ENCODE results near the gene TP53I11. TPM values are rescaled to one million over a fixed set of nuclear protein-coding genes. Genes with fewer than 3 reads are reported as not detected.

TP53I11 gene
- total and polyA plus RNA-seq, 8 donors: 12.4 to 155 (median 27.3) TPM

DNA sequence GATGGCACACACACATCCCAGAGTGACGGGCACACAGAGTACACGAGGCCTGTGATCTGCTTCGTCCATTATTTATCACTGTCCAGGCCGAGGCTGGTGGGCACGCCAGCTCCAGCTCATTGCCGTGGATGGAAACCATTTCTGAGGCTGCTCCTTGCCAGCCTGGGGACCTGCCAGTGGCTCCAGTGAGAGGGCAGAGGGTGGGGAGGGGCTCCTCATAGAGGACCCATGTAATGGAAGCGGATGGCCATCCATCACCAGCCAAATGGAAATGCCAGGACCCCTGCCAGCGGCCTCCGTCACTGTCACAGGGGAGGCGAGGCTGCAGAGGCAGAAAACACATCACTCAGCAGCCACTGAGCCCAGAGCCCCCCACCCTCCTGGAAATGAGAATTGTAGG, 35.7 kb downstream of the TP53I11 start:
- Histone ChIP-seq H3K27me3 (peaks cover 0 to 5% (median 0%) of the 10 kb centered on the region in 3 donors), H3K36me3 (peaks cover 0 to 31% (median 2%) of the 10 kb centered on the region in 4 donors), H3K9me3 (no peaks in the 10 kb centered on the region), H3K4me1 (peaks cover 0 to 25% (median 13%) of the 10 kb centered on the region in 4 donors), H3K4me3 (no peak overlapping the region), H3K27ac (no peak overlapping the region)
- TF ChIP-seq EP300 (IDR thresholded peaks at IDR 0.05) (no peak), POLR2AphosphoS5 (IDR thresholded peaks at IDR 0.05) (no peak), POLR2A (IDR thresholded peaks at IDR 0.05) (no peak)
- TF ChIP-seq, protein P1, sequence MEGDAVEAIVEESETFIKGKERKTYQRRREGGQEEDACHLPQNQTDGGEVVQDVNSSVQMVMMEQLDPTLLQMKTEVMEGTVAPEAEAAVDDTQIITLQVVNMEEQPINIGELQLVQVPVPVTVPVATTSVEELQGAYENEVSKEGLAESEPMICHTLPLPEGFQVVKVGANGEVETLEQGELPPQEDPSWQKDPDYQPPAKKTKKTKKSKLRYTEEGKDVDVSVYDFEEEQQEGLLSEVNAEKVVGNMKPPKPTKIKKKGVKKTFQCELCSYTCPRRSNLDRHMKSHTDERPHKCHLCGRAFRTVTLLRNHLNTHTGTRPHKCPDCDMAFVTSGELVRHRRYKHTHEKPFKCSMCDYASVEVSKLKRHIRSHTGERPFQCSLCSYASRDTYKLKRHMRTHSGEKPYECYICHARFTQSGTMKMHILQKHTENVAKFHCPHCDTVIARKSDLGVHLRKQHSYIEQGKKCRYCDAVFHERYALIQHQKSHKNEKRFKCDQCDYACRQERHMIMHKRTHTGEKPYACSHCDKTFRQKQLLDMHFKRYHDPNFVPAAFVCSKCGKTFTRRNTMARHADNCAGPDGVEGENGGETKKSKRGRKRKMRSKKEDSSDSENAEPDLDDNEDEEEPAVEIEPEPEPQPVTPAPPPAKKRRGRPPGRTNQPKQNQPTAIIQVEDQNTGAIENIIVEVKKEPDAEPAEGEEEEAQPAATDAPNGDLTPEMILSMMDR (IDR thresholded peaks at IDR 0.05): no peak
- intact Hi-C loops (cut with DNase I; ENCODE audit: low total_unique reads): no loop called here
- no peak for DNase-seq
- 58 to 85% (median 81%) methylated on average over 6 to 10 of the region's 10 CpGs for WGBS, 5 donors

DNA sequence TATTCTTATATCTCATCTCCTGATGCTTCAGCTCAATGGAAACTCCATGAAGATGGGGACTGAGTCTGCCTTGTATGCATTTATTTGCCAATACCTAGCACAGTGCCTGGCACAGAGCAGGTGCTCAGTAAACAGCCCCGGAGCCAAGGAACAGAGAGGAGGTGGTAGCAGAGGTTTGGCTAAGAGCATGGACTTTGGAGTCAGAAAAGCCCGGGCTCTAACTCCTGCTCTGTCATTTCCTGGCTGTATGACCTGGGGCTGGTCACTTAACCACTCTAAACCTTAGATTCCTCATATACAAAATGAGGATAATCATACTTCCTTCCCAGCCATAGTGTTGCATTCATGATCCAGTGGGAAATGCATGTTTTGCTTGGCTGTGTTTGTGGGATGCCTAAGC, 36.6 kb downstream of the TP53I11 start:
- Histone ChIP-seq H3K4me1 (peaks cover 0 to 25% (median 13%) of the 10 kb centered on the region in 4 donors), H3K27me3 (peaks cover 0 to 5% (median 0%) of the 10 kb centered on the region in 3 donors), H3K9me3 (no peaks in the 10 kb centered on the region), H3K27ac (no peak overlapping the region), H3K4me3 (no peak overlapping the region), H3K36me3 (peaks cover 0 to 25% (median 0%) of the 10 kb centered on the region in 4 donors)
- intact Hi-C loops (cut with DNase I; ENCODE audit: low total_unique reads): loop anchor here (5.0 kb wide), 1 partner anchor 292 kb away; no protein-coding TSS in a partner anchor
- DNase-seq: no peak
- no peak for TF ChIP-seq POLR2AphosphoS5 (IDR thresholded peaks at IDR 0.05)
- WGBS, 5 donors: 59 to 77% (median 65%) methylated on average over 2 of the region's 2 CpGs

DNA sequence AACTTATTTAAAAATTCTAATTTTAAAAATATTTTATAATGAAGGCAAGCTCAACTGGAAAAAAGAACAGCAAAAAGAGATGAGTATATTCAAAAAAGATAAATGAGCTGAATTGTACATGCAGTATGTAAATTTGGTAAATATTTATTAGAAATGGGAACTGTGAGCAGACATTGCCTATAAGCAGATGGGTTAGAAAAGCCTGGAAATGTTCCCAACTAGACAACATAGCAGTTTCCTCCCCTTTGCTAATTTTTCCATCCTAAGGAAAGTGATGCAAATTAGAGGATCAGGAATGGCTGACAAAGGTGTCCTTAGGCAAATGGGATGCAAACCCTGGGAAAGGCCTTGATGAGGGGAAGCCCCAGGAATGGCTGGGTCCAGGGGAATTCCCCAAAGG, 37.2 kb downstream of the TP53I11 start:
- H3K9me3 ChIP-seq: no peaks in the 10 kb centered on the region
- H3K36me3 ChIP-seq: peaks cover 0 to 21% (median 0%) of the 10 kb centered on the region in 4 donors
- H3K27ac ChIP-seq: no peak overlapping the region
- peaks cover 0 to 5% (median 0%) of the 10 kb centered on the region in 3 donors for H3K27me3 ChIP-seq
- no peak overlapping the region for H3K4me3 ChIP-seq
- H3K4me1 ChIP-seq: peaks cover 0 to 25% (median 13%) of the 10 kb centered on the region in 4 donors
- DNase-seq: no peak
- TF ChIP-seq, protein P1 (IDR thresholded peaks at IDR 0.05): no peak
- TF ChIP-seq POLR2AphosphoS5 (IDR thresholded peaks at IDR 0.05) (no peak), POLR2A (IDR thresholded peaks at IDR 0.05) (no peak), EP300 (IDR thresholded peaks at IDR 0.05) (no peak)
- intact Hi-C loops (cut with DNase I; ENCODE audit: low total_unique reads): loop anchor here (5.0 kb wide), 1 partner anchor 291 kb away; no protein-coding TSS in a partner anchor

DNA sequence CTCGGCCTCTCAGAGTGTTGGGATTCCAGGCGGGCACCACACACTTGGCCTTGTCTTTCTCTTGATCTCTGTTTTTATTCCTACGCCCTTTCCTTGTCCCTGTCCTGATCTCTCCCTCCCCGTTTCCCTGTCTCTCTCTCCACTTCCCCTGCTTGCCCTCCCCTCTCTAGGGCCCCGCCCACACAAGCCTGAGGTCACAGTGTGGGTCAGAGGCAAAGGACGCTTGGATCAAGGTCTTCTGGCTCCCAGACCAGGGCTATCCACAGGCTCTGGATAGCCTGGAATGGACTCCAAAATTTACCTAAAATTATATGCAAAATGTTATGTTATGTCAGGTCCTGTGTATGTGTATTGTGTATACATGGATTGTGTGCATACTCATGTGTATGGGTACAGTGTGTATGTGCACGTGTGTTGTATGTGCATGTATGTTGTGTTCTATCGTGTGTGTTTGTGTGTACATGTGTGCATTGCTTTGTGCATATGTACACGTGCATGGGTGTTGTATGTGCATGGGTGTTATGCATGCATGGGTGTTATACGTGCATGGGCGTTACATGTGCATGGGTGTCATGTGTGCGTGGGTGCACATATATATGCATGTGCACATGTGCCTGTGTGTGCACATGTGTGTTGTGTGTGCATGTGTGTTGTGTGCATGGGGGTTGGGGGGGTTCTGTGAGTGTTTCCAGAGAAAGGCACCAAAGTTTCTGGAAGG, 38.3 kb downstream of the TP53I11 start:
- no peak for DNase-seq
- WGBS, 5 donors: 55 to 78% (median 66%) methylated on average over 12 of the region's 12 CpGs
- intact Hi-C loops (cut with DNase I; ENCODE audit: low total_unique reads): loop anchor here (5.0 kb wide), 1 partner anchor 290 kb away; no protein-coding TSS in a partner anchor
- Histone ChIP-seq H3K4me3 (no peak overlapping the region), H3K27ac (no peak overlapping the region), H3K4me1 (peaks cover 0 to 25% (median 13%) of the 10 kb centered on the region in 4 donors), H3K36me3 (peaks cover 0 to 21% (median 0%) of the 10 kb centered on the region in 4 donors), H3K9me3 (no peaks in the 10 kb centered on the region), H3K27me3 (peaks cover 0 to 5% (median 0%) of the 10 kb centered on the region in 3 donors)
- no peak for TF ChIP-seq EP300 (IDR thresholded peaks at IDR 0.05)
- TF ChIP-seq, protein P1 (IDR thresholded peaks at IDR 0.05): no peak
- no peak for TF ChIP-seq POLR2AphosphoS5 (IDR thresholded peaks at IDR 0.05)
- no peak for TF ChIP-seq POLR2A (IDR thresholded peaks at IDR 0.05)

Measured in stomach (tissue), 9 donors.